Mesothelial cell of epicardium (in vitro differentiated cells): ENCODE results near the gene SMIM35. TPM values are rescaled to one million over a fixed set of nuclear protein-coding genes. Genes with fewer than 3 reads are reported as not detected.

Experiments
- DNase-seq, 2 experiments: peaks; one replicate each; pipeline ENCODE4 v3.0.0; 2021; ENCODE audit warnings: low spot score in 2 of 2; ENCODE audit not compliant: unreplicated experiment in 2 of 2
- H3K27ac Mint-ChIP-seq: 2 replicates; pipeline ENCODE4 v1.8.0; 2021; ENCODE audit warnings: mixed read lengths
- H3K27me3 Mint-ChIP-seq: 2 replicates; pipeline ENCODE4 v1.8.0; 2021; ENCODE audit warnings: low read depth, mixed read lengths
- H3K36me3 Mint-ChIP-seq: 2 replicates; pipeline ENCODE4 v1.8.0; 2021; ENCODE audit warnings: mixed read lengths
- H3K4me1 Mint-ChIP-seq: 2 replicates; pipeline ENCODE4 v1.8.0; 2021; ENCODE audit warnings: mixed read lengths
- H3K4me3 Mint-ChIP-seq: 2 replicates; pipeline ENCODE4 v1.8.0; 2021; ENCODE audit warnings: mild to moderate bottlenecking, moderate library complexity, mixed read lengths
- H3K9me3 Mint-ChIP-seq: 2 replicates; pipeline ENCODE4 v1.8.0; 2021; ENCODE audit warnings: mixed read lengths
- total RNA-seq: library from RNA; stranded (reverse); gene quantifications from 3 replicates; pipeline ENCODE4 v1.2.1, GENCODE V29; 2021
- TF ChIP-seq, protein P1 (sequence below): fragments of 200-600 bp; sonication (generic); IDR thresholded peaks from one replicate; pipeline ENCODE4 v1.5.0; 2021; ENCODE audit warnings: antibody characterized with exemption; ENCODE audit not compliant: unreplicated experiment

Gene SMIM35
- total RNA-seq, 1 donor from 2014 or later = not detected

DNA sequence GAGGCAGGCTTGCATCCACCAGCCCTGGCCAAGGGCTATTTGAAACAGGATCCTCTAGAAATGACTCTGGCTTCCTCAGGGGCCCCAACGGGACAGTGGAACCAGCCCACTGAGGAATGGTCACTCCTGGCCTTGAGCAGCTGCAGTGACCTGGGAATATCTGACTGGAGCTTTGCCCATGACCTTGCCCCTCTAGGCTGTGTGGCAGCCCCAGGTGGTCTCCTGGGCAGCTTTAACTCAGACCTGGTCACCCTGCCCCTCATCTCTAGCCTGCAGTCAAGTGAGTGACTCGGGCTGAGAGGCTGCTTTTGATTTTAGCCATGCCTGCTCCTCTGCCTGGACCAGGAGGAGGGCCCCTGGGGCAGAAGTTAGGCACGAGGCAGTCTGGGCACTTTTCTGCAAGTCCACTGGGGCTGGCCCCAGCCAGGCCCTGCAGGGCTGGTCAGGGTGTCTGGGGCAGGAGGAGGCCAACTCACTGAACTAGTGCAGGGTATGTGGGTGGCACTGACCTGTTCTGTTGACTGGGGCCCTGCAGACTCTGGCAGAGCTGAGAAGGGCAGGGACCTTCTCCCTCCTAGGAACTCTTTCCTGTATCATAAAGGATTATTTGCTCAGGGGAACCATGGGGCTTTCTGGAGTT, 87.3 kb downstream of the SMIM35 start:
- peaks cover 12% of the 10 kb centered on the region for H3K9me3 Mint-ChIP-seq
- H3K27me3 Mint-ChIP-seq = peaks cover 8% of the 10 kb centered on the region
- TF ChIP-seq, protein P1, sequence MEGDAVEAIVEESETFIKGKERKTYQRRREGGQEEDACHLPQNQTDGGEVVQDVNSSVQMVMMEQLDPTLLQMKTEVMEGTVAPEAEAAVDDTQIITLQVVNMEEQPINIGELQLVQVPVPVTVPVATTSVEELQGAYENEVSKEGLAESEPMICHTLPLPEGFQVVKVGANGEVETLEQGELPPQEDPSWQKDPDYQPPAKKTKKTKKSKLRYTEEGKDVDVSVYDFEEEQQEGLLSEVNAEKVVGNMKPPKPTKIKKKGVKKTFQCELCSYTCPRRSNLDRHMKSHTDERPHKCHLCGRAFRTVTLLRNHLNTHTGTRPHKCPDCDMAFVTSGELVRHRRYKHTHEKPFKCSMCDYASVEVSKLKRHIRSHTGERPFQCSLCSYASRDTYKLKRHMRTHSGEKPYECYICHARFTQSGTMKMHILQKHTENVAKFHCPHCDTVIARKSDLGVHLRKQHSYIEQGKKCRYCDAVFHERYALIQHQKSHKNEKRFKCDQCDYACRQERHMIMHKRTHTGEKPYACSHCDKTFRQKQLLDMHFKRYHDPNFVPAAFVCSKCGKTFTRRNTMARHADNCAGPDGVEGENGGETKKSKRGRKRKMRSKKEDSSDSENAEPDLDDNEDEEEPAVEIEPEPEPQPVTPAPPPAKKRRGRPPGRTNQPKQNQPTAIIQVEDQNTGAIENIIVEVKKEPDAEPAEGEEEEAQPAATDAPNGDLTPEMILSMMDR = no peak
- no peak for DNase-seq
- peaks cover 12% of the 10 kb centered on the region for H3K4me1 Mint-ChIP-seq
- H3K4me3 Mint-ChIP-seq = no peak overlapping the region
- H3K27ac Mint-ChIP-seq = no peak overlapping the region
- H3K36me3 Mint-ChIP-seq = no peaks in the 10 kb centered on the region

DNA sequence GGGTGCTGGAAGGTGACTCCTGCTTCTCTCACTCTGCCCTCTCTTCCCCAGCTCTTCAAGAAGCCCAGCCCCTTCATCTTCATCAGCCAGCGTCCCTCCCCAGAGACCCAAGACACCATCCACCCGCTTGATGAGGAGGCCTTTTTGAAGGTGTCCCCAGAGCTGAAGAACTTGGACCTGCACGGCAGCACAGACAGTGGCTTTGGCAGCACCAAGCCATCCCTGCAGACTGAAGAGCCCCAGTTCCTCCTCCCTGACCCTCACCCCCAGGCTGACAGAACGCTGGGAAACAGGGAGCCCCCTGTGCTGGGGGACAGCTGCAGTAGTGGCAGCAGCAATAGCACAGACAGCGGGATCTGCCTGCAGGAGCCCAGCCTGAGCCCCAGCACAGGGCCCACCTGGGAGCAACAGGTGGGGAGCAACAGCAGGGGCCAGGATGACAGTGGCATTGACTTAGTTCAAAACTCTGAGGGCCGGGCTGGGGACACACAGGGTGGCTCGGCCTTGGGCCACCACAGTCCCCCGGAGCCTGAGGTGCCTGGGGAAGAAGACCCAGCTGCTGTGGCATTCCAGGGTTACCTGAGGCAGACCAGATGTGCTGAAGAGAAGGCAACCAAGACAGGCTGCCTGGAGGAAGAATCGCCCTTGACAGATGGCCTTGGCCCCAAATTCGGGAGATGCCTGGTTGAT, 88.0 kb downstream of the SMIM35 start:
- TF ChIP-seq, protein P1 = no peak
- Mint-ChIP-seq H3K27ac (no peak overlapping the region), H3K36me3 (no peaks in the 10 kb centered on the region), H3K9me3 (peaks cover 8% of the 10 kb centered on the region), H3K27me3 (peaks cover 4% of the 10 kb centered on the region), H3K4me1 (peaks cover 12% of the 10 kb centered on the region), H3K4me3 (no peak overlapping the region)
- DNase-seq = no peak

DNA sequence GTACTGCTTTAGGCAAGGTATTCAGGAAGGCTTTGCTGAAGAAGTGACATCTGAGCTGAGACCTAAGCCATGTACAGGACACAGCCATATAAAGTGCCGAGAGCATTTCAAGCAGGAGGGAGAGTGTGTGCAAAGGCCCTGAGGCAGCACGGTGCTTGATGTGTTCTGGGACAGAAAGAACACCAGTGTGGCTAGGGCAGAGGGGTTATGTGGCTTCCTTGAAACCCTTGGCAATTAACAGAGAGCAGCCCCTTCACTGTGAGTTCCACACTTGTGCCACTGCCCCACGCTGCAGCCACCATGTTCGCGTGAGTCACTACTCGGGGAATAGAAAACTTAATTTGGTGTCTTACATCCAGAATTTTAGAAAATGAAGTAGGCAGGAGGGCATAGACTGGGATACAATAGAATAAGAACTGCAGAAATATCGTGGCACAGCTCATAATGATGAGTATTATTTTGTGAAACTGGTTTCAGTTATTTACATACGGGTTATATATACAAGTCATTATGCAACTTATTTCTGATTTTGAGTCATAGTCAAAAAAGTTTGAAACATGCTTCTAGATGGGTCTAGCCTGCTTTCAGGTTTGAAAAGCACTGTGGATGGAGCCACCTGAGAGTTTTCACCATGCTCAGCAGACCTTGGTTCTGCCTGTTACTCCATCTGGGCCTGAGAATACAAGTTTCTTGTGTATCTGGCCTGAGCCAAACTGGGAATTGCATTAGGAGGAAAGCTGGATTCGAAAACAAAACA, 88.8 kb downstream of the SMIM35 start:
- Mint-ChIP-seq H3K27ac (no peak overlapping the region), H3K36me3 (no peaks in the 10 kb centered on the region), H3K4me3 (no peak overlapping the region), H3K27me3 (peaks cover 1% of the 10 kb centered on the region), H3K9me3 (peaks cover 4% of the 10 kb centered on the region), H3K4me1 (peaks cover 12% of the 10 kb centered on the region)
- no peak for DNase-seq
- TF ChIP-seq, protein P1 = no peak

DNA sequence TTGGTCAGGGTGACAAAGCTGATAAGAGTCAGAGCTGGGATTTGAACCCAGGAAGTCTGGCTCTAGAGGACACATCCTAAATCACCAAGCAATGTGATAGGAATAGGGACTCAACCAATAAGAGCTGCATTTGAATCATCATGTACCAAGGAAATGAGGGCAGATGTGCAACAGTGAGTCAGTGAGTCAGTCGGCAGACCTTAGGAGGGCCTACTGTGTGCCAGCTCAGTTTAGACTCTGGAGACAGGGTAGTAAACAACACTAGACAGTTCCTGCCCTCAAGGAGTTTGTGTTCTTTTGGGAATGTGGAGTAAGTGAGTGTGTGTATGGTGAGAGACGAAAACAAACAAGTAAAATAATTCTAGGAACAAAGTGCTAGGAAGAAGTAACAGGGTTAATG, 89.4 kb downstream of the SMIM35 start:
- no peak for DNase-seq
- Mint-ChIP-seq H3K4me3 (no peak overlapping the region), H3K36me3 (no peaks in the 10 kb centered on the region), H3K9me3 (peaks cover 4% of the 10 kb centered on the region), H3K27ac (no peak overlapping the region), H3K27me3 (peaks cover 4% of the 10 kb centered on the region), H3K4me1 (peaks cover 7% of the 10 kb centered on the region)
- TF ChIP-seq, protein P1 = no peak

DNA sequence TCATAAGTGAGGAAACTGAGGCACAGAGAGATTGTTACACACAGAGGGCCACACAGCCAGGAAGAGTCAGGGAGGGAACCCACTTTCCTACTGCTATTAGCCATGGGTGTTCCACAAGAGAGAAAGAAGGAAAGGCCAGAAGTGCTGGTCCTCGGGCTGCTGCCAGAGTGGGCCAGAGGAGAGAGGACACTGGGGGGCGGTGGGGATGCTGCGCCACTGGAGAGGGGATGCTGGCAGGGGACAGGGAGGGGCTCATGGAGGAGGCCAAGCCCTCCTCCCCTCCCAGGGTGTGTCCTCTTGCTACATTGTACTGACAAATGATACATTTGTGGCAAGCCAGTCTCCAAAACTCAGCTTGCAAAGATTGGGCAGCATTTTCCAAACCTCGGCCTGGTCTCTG, 90.7 kb downstream of the SMIM35 start:
- TF ChIP-seq, protein P1 = no peak
- no peak for DNase-seq
- Mint-ChIP-seq H3K9me3 (peaks cover 4% of the 10 kb centered on the region), H3K4me1 (no peaks in the 10 kb centered on the region), H3K4me3 (no peak overlapping the region), H3K36me3 (no peaks in the 10 kb centered on the region), H3K27ac (no peak overlapping the region), H3K27me3 (peaks cover 10% of the 10 kb centered on the region)
